HUES48 (cell line): ENCODE measurements around the gene GRIN3B.

ENCODE experiments used
- H3K27ac ChIP-seq: one replicate; pipeline ENCODE4 v1.7.0; 2013; ENCODE audit warnings: low read depth, low read length, inconsistent platforms
- H3K27me3 ChIP-seq: 2 replicates; pipeline ENCODE4 v1.6.1; 2013; ENCODE audit warnings: mild to moderate bottlenecking, low read length; ENCODE audit not compliant: control insufficient read depth, insufficient read depth
- H3K36me3 ChIP-seq: 2 replicates; pipeline ENCODE4 v1.6.1; 2013; ENCODE audit warnings: low read length; ENCODE audit not compliant: control insufficient read depth, insufficient read depth
- H3K4me1 ChIP-seq: 2 replicates; pipeline ENCODE4 v1.6.1; 2013; ENCODE audit warnings: mild to moderate bottlenecking, low read length; ENCODE audit not compliant: control insufficient read depth, insufficient read depth
- H3K4me3 ChIP-seq: 2 replicates; pipeline ENCODE4 v1.5.1; 2013; ENCODE audit warnings: mild to moderate bottlenecking, low read depth, low read length
- H3K9ac ChIP-seq: 2 replicates; pipeline ENCODE4 v1.6.1; 2013; ENCODE audit warnings: mild to moderate bottlenecking, low read depth, low read length, moderate library complexity
- H3K9me3 ChIP-seq: 2 replicates; pipeline ENCODE4 v1.6.1; 2013; ENCODE audit warnings: low read length; ENCODE audit not compliant: control insufficient read depth, insufficient read depth

Gene GRIN3B

DNA sequence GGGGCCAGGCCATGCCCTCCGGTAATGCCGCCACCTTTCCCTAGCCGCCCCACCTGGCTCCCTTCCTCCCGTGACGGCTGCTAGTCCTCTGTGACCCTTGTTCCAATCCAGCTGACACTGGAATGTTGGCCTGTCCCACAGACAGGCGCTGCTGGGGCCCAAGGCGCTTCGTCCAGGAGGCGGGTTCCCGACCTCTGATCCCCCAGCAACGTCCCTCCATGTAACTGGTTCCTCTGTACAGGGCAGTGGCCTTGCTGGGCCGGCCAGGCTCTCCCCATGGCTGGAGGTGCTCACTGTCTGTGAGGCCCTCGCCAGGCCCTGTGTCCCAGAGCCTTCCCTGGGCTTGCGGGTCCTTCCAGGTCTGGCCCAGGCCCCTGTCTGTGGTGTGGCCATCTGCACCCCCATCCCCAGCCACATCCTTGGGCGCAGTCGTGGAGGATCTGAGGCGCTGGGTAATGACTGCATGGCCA lies 6.8 kb upstream of the GRIN3B start:
- no peak overlapping the region for H3K9ac ChIP-seq
- no peak overlapping the region for H3K4me3 ChIP-seq
- H3K9me3 ChIP-seq: no peaks in the 10 kb centered on the region
- H3K27me3 ChIP-seq: peaks cover 14% of the 10 kb centered on the region
- H3K27ac ChIP-seq: no peak overlapping the region
- no peaks in the 10 kb centered on the region; the same call in 1 of the 2 replicates for H3K4me1 ChIP-seq
- H3K36me3 ChIP-seq: peaks cover 25% of the 10 kb centered on the region

DNA sequence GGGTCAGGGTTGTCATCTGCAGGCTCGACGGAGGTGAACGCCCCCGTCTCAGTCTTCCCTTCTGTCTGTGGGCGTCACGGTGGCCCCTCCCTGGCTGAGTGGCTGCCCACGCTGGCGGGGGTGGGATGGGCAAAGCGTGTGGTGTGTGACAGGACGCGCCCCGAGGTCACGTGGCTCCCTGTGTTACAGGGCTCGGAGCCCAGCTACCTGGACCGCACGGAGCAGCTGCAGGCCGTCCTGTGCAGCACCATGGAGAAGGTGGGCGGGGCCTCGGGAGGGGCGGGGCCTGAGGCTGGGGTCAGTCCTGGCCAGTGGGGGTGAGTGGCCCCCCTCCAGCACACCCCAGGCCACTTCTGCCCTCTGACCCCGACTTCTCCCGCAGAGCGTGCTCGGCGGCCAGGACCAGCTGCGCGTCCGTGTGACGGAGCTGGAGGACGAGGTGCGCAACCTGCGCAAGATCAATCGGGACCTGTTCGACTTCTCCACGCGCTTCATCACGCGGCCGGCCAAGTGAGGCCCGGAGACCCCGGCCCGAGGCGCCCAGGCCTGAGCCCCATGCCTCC lies 6.3 kb upstream of the GRIN3B start:
- Histone ChIP-seq H3K4me1 (no peaks in the 10 kb centered on the region; the same call in 1 of the 2 replicates), H3K36me3 (peaks cover 22% of the 10 kb centered on the region), H3K27ac (no peak overlapping the region), H3K9ac (no peak overlapping the region), H3K4me3 (no peak overlapping the region), H3K27me3 (peaks cover 15% of the 10 kb centered on the region), H3K9me3 (no peaks in the 10 kb centered on the region)

DNA sequence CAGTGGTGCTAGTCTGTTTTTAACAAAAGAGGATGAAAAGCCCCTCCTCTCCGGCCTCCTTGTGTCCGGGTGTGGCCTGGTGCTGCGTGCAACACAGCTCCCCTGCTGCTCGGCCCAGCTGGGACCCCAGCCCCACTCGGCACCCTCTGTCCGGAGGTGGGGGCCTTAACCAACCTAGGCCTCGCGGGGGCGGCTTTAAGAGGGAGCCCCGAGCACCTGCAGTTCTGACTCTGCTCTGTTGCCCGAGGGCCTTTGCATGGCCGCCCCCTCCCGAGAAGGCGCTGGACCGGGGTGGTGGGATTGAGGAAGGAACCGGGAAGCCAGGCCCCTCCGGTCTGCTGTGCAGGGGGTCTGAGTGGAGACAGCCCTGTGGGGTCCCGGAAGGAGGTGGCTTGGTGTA lies 5.7 kb upstream of the GRIN3B start:
- Histone ChIP-seq H3K9me3 (no peaks in the 10 kb centered on the region), H3K27ac (no peak overlapping the region), H3K4me1 (no peaks in the 10 kb centered on the region; the same call in 1 of the 2 replicates), H3K9ac (no peak overlapping the region), H3K36me3 (peaks cover 22% of the 10 kb centered on the region), H3K27me3 (peaks cover 19% of the 10 kb centered on the region), H3K4me3 (no peak overlapping the region)

DNA sequence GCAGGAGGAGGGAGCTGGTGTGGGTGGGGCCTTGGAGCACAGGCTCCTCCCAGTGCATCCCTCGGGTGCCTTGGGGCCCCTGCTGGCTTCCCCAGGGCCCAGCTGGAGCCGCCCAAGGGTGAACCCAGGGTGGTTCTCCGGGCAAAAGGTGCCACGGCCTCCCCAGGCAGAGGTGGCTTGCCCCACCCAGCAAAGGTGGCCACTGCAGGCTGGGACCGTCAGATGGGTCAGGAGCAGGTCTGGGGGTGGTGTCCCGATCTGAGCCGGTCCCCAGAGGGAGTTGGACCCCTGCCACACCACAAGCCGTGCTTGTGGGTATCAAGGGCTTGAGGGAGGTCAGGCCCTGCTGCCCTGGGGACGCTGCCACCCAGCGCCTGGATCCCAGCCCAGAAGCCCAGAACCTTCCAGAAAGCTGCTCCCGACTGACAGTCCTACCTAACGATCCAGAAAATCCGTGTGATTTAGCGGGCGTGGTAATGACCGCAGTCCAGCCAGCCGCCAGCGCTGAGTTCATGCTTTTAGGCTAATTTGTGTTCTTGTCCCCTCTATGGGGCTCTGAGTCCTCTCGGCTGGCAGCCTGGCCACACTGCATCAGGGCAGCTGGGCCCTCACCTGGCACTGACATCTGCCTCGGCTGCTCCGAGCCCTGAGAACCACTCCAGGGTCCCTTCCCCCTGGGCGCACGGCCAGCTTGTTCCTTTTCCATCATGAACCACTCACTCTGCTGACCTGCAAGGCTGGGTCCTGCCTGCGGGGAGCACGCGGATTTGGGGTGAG lies 5.0 kb upstream of the GRIN3B start:
- H3K9me3 ChIP-seq: no peaks in the 10 kb centered on the region
- H3K36me3 ChIP-seq: peaks cover 16% of the 10 kb centered on the region
- peaks cover 24% of the 10 kb centered on the region for H3K27me3 ChIP-seq
- no peak overlapping the region for H3K9ac ChIP-seq
- no peak overlapping the region for H3K4me3 ChIP-seq
- H3K27ac ChIP-seq: no peak overlapping the region
- no peaks in the 10 kb centered on the region; the same call in 1 of the 2 replicates for H3K4me1 ChIP-seq

DNA sequence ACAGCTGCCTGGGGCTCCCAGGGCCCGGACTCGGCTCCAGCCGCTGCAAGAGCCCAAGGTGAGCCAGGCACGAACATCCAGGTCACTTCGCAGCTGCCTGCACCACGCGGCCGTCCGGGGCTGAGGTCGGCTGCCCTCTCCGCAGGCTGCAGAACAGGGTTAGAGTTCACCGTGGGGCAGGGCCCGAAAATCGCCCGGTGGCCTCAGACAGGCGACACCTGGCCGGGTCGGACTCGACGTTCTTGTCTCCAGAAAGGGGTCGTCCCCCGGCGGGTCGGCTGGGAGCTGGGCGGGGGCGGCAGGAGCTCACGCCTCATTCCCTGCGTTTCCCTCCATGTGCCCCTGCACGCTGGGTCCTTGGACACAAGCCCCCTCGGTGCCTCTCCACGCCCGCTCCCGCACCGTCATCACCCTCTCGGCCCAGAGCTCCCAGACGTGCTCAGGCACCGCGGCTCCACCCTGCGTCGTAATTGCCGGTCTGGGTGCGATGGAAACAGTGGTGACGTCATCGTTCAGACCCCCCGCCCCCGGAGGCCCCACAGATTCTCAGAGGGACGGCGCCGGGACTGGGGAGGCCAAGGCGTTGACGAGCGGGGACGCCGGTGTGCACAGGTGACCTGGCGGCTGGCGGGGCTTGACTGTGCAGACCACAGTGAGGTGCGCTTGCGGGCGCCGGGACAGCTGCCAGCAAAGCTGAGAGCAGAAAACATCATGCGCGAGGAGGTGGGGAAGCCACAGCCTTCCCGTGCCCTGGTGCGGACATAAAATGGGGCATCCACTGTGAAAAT lies 4.0 kb upstream of the GRIN3B start:
- Histone ChIP-seq H3K27ac (no peak overlapping the region), H3K4me3 (peak overlapping the region; percentile 47), H3K4me1 (no peaks in the 10 kb centered on the region), H3K9me3 (no peaks in the 10 kb centered on the region), H3K9ac (no peak overlapping the region), H3K27me3 (peaks cover 32% of the 10 kb centered on the region), H3K36me3 (peaks cover 7% of the 10 kb centered on the region)

DNA sequence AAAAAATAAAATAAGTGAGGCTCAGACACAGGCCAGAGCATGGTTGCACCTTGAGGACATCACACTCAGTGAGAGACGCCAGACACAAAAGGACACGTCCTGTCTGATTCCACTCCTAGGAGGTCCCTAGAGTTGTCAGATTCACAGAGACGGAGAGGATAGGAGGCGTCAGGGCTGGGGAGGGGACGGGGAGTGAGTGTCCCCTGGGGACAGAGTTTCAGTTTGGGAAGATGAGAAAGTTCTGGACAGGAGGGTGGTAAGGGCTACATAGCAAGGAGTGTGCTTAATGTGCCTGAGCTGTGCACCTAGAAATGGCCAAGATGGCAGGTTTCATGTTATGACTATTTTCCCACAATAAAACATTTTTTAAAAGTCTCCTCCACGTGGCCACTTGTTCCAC lies 2.2 kb upstream of the GRIN3B start:
- H3K9me3 ChIP-seq: no peaks in the 10 kb centered on the region
- H3K9ac ChIP-seq: no peak overlapping the region
- peaks cover 4% of the 10 kb centered on the region for H3K36me3 ChIP-seq
- peaks cover 35% of the 10 kb centered on the region for H3K27me3 ChIP-seq
- H3K4me1 ChIP-seq: no peaks in the 10 kb centered on the region
- H3K27ac ChIP-seq: no peak overlapping the region
- no peak overlapping the region for H3K4me3 ChIP-seq

DNA sequence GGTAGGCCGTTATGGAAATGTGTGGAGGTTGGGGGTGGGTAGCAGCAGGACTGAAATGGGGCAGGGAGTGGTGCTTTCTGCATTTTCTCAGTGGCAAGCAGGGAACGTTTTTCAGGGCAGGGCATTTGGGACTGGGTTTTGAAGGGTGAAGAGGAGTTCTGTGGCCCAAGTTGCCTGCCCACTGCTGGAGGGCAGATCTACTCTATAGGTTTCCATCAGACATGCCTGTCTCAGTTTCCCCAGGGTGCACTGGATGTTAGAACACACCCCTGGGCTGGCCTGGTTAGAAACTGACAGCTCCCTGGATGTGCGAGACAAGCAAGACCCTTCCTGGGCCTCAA lies 870 bp upstream of the GRIN3B start:
- peaks cover under 1% of the 10 kb centered on the region for H3K36me3 ChIP-seq
- no peaks in the 10 kb centered on the region for H3K9me3 ChIP-seq
- H3K4me1 ChIP-seq: no peaks in the 10 kb centered on the region
- H3K9ac ChIP-seq: no peak overlapping the region
- H3K4me3 ChIP-seq: no peak overlapping the region
- no peak overlapping the region for H3K27ac ChIP-seq
- peaks cover 35% of the 10 kb centered on the region for H3K27me3 ChIP-seq

DNA sequence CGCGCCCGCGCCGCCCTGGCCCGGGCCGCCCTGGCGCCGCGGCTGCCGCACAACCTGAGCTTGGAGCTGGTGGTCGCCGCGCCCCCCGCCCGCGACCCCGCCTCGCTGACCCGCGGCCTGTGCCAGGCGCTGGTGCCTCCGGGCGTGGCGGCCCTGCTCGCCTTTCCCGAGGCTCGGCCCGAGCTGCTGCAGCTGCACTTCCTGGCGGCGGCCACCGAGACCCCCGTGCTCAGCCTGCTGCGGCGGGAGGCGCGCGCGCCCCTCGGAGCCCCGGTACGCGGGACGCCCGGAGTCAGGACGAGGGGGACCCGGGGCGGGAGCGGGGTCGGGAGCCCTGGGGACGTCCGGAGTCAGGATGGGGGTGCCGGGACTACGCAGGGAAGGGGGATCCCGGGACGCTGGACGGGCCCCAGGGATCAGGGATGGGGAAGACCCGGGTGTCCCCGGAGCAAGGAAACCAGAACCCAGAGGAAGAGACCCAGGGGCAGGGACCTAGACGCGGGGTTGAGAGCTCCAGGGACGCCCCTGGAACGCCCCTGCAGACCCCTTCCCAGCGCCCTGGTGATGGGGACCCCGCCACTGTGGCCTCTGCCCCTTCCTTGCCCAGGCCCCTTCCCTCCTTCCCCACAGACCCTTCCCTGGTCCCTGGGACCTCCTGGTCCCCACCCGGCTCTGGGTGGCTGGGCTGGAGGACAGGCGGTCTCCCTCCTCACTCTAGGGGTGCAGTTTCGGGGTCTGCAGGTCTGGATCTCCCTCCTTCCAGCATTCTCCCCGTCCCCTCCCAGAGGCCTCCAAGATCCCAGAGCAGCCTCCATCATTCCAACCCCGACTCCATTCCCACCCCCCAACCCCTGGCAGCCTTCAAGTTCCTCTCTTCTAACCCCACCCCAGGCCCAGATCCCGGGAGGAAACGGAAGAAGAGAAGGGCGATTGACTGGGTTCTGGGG lies 645 bp downstream of the GRIN3B start:
- Histone ChIP-seq H3K4me1 (no peaks in the 10 kb centered on the region), H3K36me3 (no peaks in the 10 kb centered on the region), H3K27me3 (peaks cover 35% of the 10 kb centered on the region), H3K9me3 (no peaks in the 10 kb centered on the region), H3K4me3 (peak overlapping the region; percentile 59; the same call in 1 of the 2 replicates), H3K27ac (no peak overlapping the region), H3K9ac (no peak overlapping the region)

DNA sequence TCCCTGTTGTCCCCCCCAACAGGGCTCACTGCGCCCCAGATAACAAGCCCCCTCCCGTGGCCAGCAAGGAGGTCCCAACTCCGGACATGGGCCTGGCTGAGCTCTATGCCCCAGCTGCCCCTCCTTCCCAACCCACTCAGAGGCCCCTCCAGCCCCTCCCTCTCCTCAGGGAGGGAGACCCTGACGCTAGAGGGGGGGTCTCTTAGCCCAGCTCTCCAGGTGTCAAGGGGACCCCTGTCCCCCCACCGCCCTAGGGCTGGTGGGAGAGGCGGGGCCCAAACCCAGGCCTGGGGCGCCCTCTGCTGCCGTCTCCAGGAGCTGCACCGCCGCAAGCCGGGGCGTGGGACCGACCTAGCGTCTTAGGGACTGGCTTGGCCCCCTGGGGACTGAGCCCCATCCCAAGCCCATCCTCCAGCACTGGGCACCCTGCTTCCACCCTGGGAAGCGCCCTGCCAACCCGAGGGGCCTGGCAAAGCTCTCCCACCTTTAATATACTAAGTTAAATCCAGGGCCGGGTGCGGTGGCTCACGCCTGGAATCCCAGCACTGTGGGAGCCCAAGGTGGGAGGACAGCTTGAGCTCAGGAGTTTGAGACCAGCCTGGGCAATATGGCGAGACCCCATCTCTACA lies 1.4 kb downstream of the GRIN3B start:
- Histone ChIP-seq H3K27ac (no peak overlapping the region), H3K9me3 (no peaks in the 10 kb centered on the region), H3K4me1 (no peaks in the 10 kb centered on the region), H3K36me3 (no peaks in the 10 kb centered on the region), H3K4me3 (no peak overlapping the region), H3K9ac (no peak overlapping the region), H3K27me3 (peaks cover 35% of the 10 kb centered on the region)

DNA sequence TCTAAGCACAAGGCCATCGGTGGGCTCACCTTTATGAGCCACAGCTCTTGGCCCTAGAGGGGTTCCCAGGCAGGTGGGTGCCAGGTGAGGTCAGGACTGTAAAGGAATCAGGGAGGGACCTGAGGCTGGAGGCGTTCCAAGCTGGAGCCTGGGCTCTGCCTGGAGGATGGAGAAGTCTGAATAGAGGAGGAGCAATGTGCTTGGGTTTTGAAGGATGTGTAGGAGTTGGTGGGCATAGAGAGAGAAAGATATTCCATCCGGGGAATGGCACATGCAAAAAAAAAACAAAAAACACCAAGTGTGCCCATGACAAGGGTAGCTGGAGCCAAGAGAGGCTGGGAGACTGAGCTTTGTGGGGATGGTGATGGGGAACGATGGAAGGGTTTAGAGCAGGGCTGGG lies 2.4 kb downstream of the GRIN3B start:
- Histone ChIP-seq H3K27ac (no peak overlapping the region), H3K9ac (no peak overlapping the region), H3K27me3 (peaks cover 29% of the 10 kb centered on the region), H3K4me1 (no peaks in the 10 kb centered on the region), H3K36me3 (no peaks in the 10 kb centered on the region), H3K4me3 (no peak overlapping the region), H3K9me3 (no peaks in the 10 kb centered on the region)
